ENCODE data around the gene ITPR3.

The ITPR3 gene

GRCh38 chr6:33632558-33633039, 11.5 kb downstream of the ITPR3 start:
- peak overlapping the region; percentile 83 for H3K4me2 ChIP-seq (ENCODE audit: low read length)
- no peaks in the 10 kb centered on the region for H3K9me2 ChIP-seq (ENCODE audit: low read depth, low read length)
- TF ChIP-seq EZH2 (IDR thresholded peaks at IDR 0.05; ENCODE audit: borderline replicate concordance, low read length) (no peak), CTCF (IDR thresholded peaks at IDR 0.05; ENCODE audit: low read length) (peak; percentile 92)
- peaks cover 15% of the 10 kb centered on the region for H3K79me2 ChIP-seq (ENCODE audit: insufficient read depth, low read length)
- H4K20me1 ChIP-seq (ENCODE audit: insufficient read depth, low read length), result no peaks in the 10 kb centered on the region
- peaks cover 7% of the 10 kb centered on the region; the same call in 1 of the 2 replicates for H3K36me3 ChIP-seq (ENCODE audit: insufficient read depth, low read length)
- H3F3A ChIP-seq (ENCODE audit: insufficient read depth, low read length), result no peaks in the 10 kb centered on the region
- H3K27me3 ChIP-seq (ENCODE audit: insufficient read depth, low read length), result no peaks in the 10 kb centered on the region
- H3K9ac ChIP-seq (ENCODE audit: low read length), result no peak overlapping the region
- H3K27ac ChIP-seq (ENCODE audit: low read depth, low read length, poor library complexity, severe bottlenecking), result peak overlapping the region; percentile 29
- H3K4me3 ChIP-seq (ENCODE audit: low read depth, low read length, poor library complexity, severe bottlenecking), result peak overlapping the region; percentile 60
- H2AFZ ChIP-seq (ENCODE audit: low read length), result no peak overlapping the region
- peaks cover 43% of the 10 kb centered on the region for H3K4me1 ChIP-seq (ENCODE audit: insufficient read depth, low read length, severe bottlenecking)
- no peaks in the 10 kb centered on the region for H3K9me3 ChIP-seq (ENCODE audit: low read length)

GRCh38 chr6:33633084-33633461, 12.0 kb downstream of the ITPR3 start:
- H3K27me3 ChIP-seq (ENCODE audit: insufficient read depth, low read length), result no peaks in the 10 kb centered on the region
- H3K4me3 ChIP-seq (ENCODE audit: low read depth, low read length, poor library complexity, severe bottlenecking), result peak overlapping the region; percentile 60
- H3K9ac ChIP-seq (ENCODE audit: low read length), result peak overlapping the region; percentile 1; the same call in 1 of the 2 replicates
- H4K20me1 ChIP-seq (ENCODE audit: insufficient read depth, low read length), result no peaks in the 10 kb centered on the region
- peak overlapping the region; percentile 83 for H3K4me2 ChIP-seq (ENCODE audit: low read length)
- no peak overlapping the region for H2AFZ ChIP-seq (ENCODE audit: low read length)
- H3K9me2 ChIP-seq (ENCODE audit: low read depth, low read length), result no peaks in the 10 kb centered on the region
- no peaks in the 10 kb centered on the region for H3F3A ChIP-seq (ENCODE audit: insufficient read depth, low read length)
- peaks cover 39% of the 10 kb centered on the region for H3K4me1 ChIP-seq (ENCODE audit: insufficient read depth, low read length, severe bottlenecking)
- peaks cover 15% of the 10 kb centered on the region for H3K79me2 ChIP-seq (ENCODE audit: insufficient read depth, low read length)
- no peaks in the 10 kb centered on the region for H3K9me3 ChIP-seq (ENCODE audit: low read length)
- TF ChIP-seq EZH2 (IDR thresholded peaks at IDR 0.05; ENCODE audit: borderline replicate concordance, low read length) (no peak), CTCF (IDR thresholded peaks at IDR 0.05; ENCODE audit: low read length) (no peak)
- H3K36me3 ChIP-seq (ENCODE audit: insufficient read depth, low read length), result peaks cover 7% of the 10 kb centered on the region; the same call in 1 of the 2 replicates
- H3K27ac ChIP-seq (ENCODE audit: low read depth, low read length, poor library complexity, severe bottlenecking), result peak overlapping the region; percentile 29

GRCh38 chr6:33633462-33634158, 12.5 kb downstream of the ITPR3 start:
- Histone ChIP-seq H3K9ac (ENCODE audit: low read length) (peak overlapping the region; percentile 59; the same call in 1 of the 2 replicates), H3K4me1 (ENCODE audit: insufficient read depth, low read length, severe bottlenecking) (peaks cover 33% of the 10 kb centered on the region), H3K27ac (ENCODE audit: low read depth, low read length, poor library complexity, severe bottlenecking) (peak overlapping the region; percentile 29), H3K4me3 (ENCODE audit: low read depth, low read length, poor library complexity, severe bottlenecking) (peak overlapping the region; percentile 62), H3K27me3 (ENCODE audit: insufficient read depth, low read length) (no peaks in the 10 kb centered on the region), H4K20me1 (ENCODE audit: insufficient read depth, low read length) (no peaks in the 10 kb centered on the region), H3K79me2 (ENCODE audit: insufficient read depth, low read length) (peaks cover 15% of the 10 kb centered on the region), H3K36me3 (ENCODE audit: insufficient read depth, low read length) (peaks cover 7% of the 10 kb centered on the region; the same call in 1 of the 2 replicates), H3K9me3 (ENCODE audit: low read length) (no peaks in the 10 kb centered on the region), H3K4me2 (ENCODE audit: low read length) (peak overlapping the region; percentile 95), H2AFZ (ENCODE audit: low read length) (no peak overlapping the region), H3K9me2 (ENCODE audit: low read depth, low read length) (no peaks in the 10 kb centered on the region), H3F3A (ENCODE audit: insufficient read depth, low read length) (no peaks in the 10 kb centered on the region)
- TF ChIP-seq CTCF (IDR thresholded peaks at IDR 0.05; ENCODE audit: low read length), result no peak
- no peak for TF ChIP-seq EZH2 (IDR thresholded peaks at IDR 0.05; ENCODE audit: borderline replicate concordance, low read length)
